Bronchial epithelial cell (primary cell): ENCODE measurements around the gene GPSM1. TPM values are rescaled to one million over a fixed set of nuclear protein-coding genes. Genes with fewer than 3 reads are reported as not detected.

ENCODE experiments used
- DNase-seq: peaks from one replicate; pipeline ENCODE4 v3.0.0-alpha.2; 2010; ENCODE audit warnings: low read depth
- FAIRE-seq: peaks from 2 replicates; lab custom pipeline; 2011; peaks lifted over from hg19 to GRCh38; lab: Jason Lieb, UNC
- H3K27me3 ChIP-seq: 2 replicates; pipeline ENCODE4 v1.5.1; 2011; ENCODE audit warnings: low read length; ENCODE audit not compliant: control insufficient read depth, insufficient read depth
- H3K36me3 ChIP-seq: 2 replicates; pipeline ENCODE4 v1.5.1; 2011; ENCODE audit warnings: low read length; ENCODE audit not compliant: control insufficient read depth, insufficient read depth
- H3K4me3 ChIP-seq: 2 replicates; pipeline ENCODE4 v1.5.1; 2011; ENCODE audit warnings: mild to moderate bottlenecking, low read depth, low read length, control low read depth
- total RNA-seq: library from RNA; depleted of rRNA; stranded (reverse); fragments of >200 nt; gene quantifications from 2 replicates; pipeline ENCODE4 v1.2.1, GENCODE V29; 2014
- TF ChIP-seq, protein P1 (sequence below): IDR thresholded peaks from 2 replicates; pipeline ENCODE4 v1.5.1; 2011; ENCODE audit warnings: mild to moderate bottlenecking, moderate library complexity, low read length, control low read depth, inconsistent platforms; ENCODE audit not compliant: insufficient read depth, severe bottlenecking

Gene GPSM1
- total RNA-seq, 1 donor from 2014 or later: 13.4 TPM

DNA sequence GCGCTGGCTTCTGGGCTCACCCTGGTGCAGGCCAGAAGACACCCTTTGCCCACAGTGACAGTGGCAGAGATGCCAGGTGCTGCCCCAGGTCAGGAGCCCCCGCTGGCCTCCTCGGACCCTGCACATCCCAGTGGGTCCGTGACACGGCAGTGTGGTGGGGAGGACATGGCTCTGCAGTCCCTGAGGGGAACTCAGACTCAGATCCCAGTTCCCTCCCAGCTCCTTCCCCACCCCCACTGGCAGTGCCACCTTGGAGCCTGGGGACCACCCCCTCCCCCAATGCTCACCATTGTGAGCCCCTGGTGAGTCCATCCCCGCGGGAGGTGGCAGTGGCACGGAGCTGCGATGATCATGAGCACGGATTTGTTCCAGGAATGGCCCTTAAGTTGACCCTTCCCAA is 22.9 kb upstream of the GPSM1 start:
- H3K27me3 ChIP-seq: no peaks in the 10 kb centered on the region
- H3K4me3 ChIP-seq: no peak overlapping the region
- TF ChIP-seq, protein P1, sequence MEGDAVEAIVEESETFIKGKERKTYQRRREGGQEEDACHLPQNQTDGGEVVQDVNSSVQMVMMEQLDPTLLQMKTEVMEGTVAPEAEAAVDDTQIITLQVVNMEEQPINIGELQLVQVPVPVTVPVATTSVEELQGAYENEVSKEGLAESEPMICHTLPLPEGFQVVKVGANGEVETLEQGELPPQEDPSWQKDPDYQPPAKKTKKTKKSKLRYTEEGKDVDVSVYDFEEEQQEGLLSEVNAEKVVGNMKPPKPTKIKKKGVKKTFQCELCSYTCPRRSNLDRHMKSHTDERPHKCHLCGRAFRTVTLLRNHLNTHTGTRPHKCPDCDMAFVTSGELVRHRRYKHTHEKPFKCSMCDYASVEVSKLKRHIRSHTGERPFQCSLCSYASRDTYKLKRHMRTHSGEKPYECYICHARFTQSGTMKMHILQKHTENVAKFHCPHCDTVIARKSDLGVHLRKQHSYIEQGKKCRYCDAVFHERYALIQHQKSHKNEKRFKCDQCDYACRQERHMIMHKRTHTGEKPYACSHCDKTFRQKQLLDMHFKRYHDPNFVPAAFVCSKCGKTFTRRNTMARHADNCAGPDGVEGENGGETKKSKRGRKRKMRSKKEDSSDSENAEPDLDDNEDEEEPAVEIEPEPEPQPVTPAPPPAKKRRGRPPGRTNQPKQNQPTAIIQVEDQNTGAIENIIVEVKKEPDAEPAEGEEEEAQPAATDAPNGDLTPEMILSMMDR: no peak
- no peaks in the 10 kb centered on the region for H3K36me3 ChIP-seq
- no peak for DNase-seq
- no peak for FAIRE-seq

DNA sequence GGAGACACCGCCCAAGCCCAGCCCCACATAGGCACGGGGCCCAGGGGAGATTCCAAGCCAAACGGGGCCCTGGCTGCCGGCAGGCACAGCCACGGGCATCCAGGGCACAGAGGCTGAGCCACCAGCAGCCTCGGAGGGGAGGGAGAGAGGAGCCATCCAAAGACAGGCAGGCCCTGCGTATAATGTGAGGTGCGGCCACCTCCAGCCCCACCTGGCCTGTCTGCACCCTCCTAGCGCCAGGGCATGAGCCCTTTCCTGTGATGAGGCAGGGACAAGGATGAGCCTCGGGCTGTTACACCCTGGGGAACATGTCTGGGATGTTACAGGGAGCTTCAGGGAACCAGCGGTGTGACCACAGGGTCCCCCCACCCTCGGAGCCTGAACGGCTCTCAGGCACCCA is 22.4 kb upstream of the GPSM1 start:
- Histone ChIP-seq H3K36me3 (no peaks in the 10 kb centered on the region), H3K4me3 (no peak overlapping the region), H3K27me3 (no peaks in the 10 kb centered on the region)
- DNase-seq (no peak), FAIRE-seq (no peak)
- TF ChIP-seq, protein P1: no peak

DNA sequence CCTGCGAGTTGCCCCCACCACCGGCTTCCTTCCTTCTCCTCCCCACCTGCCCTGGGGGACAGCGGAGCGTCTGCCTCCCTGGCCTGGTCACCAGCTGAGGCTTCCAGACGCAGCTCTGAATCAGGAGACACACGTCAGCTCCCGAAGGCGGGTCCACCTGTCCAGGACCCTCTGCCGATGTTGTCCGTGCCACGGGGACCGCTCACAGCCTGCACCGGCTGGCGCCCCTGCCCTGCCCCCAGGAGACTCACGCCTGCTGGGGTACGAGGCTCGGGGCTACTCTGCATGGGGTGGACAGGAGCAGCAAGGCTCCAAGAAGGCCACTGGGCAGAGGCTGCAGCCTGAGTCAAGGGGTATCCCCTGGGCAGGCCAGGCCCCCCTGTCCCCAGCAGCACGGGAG is 21.5 kb upstream of the GPSM1 start:
- Histone ChIP-seq H3K36me3 (no peaks in the 10 kb centered on the region), H3K4me3 (no peak overlapping the region), H3K27me3 (no peaks in the 10 kb centered on the region)
- DNase-seq (no peak), FAIRE-seq (no peak)
- TF ChIP-seq, protein P1: no peak

DNA sequence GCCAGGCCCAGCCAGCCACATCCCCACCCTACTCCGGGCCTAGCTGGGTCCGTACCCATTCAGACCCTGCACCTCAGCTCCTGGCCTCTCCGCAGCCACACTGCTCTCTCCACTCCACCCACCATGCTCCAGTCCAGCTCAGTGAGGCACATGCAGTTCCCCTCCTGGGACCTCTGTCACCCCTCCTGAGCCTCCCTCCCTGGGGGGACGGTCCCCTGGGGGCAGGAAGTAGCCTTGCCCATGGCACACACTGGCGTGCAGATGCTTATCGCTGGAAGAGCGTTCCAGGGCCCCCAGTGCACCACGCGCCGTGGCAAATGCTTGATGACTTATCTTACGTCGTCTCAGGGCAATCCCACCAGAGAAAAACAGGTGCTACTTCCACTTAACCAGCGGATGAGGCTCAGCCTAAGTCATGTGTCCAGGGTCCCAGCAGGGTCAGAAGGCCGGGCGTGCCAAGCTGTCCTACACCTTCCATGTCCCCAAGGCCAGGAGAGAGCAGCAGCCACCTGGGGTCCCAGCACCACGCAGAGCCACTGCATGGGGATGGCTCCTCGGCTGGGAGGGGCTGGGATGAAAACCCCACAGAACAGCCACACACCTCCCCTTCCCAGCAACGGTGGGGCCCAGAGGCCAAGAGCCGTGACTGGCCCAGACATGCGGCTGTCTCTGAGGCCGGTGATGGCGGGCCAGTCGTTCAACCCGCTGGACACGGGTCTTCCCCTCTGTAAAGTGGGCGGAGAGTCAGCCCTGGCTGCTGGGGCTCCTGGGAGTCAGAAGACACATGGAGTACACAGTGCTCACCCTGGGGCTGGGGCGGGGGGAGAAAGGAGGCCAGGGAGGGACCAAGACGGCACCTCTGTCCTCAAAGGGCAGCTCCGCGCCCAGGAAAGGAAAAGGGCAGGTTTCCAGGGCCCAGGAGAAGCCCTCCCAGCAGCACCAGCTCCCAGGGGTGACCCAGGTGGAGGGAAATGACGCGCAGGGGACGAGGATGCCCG is 20.8 kb upstream of the GPSM1 start:
- Histone ChIP-seq H3K4me3 (no peak overlapping the region), H3K27me3 (no peaks in the 10 kb centered on the region), H3K36me3 (no peaks in the 10 kb centered on the region)
- TF ChIP-seq, protein P1: no peak
- FAIRE-seq (no peak), DNase-seq (no peak)

DNA sequence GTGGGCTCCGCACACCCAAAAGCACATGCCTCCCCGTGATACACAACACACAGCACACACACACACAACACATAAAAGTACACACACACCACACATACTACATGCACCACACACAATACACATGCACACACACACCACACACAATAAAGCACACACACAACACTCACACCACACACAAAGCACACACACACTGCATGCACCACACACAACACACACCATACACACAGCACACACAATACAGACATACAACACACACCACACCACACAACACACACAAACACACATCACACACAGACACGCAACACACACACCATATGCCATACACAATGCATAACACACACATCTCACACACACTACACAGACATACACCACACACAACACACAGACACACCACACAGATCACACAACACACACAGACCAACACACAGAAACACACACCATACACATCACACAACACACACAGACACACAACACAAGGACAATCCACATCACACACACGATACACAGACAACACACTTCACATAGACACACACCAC is 20.1 kb upstream of the GPSM1 start:
- no peak for FAIRE-seq
- Histone ChIP-seq H3K4me3 (no peak overlapping the region), H3K36me3 (no peaks in the 10 kb centered on the region), H3K27me3 (no peaks in the 10 kb centered on the region)
- TF ChIP-seq, protein P1: no peak
- DNase-seq: no peak
